Hepatocyte (in vitro differentiated cells): ENCODE results near the gene NUAK2. TPM values are rescaled to one million over a fixed set of nuclear protein-coding genes. Genes with fewer than 3 reads are reported as not detected.
A peak's percentile ranks its signal among the peaks of the same experiment; 100 is the strongest.

ENCODE experiments used
- DNase-seq: peaks from one replicate; pipeline ENCODE4 v3.0.0-alpha.2; 2016; ENCODE audit warnings: low spot score
- H2AFZ ChIP-seq: fragments of 200-600 bp; sonication (generic); 2 replicates; pipeline ENCODE4 v1.6.0; 2016; ENCODE audit warnings: antibody characterized with exemption, mild to moderate bottlenecking
- H3K27ac ChIP-seq: fragments of 200-600 bp; sonication (generic); 2 replicates; pipeline ENCODE4 v1.5.1; 2016; ENCODE audit warnings: mild to moderate bottlenecking
- H3K27me3 ChIP-seq: fragments of 200-600 bp; sonication (generic); 2 replicates; pipeline ENCODE4 v1.6.1; 2016
- H3K36me3 ChIP-seq: fragments of 200-600 bp; sonication (generic); replicated peaks from 2 replicates; pipeline ENCODE4 v1.5.1; 2016; ENCODE audit warnings: low read depth; ENCODE audit not compliant: insufficient read depth
- H3K4me1 ChIP-seq: fragments of 200-600 bp; sonication (generic); 2 replicates; pipeline ENCODE4 v1.5.1; 2016; ENCODE audit warnings: mild to moderate bottlenecking, moderate library complexity; ENCODE audit not compliant: insufficient read depth
- H3K4me2 ChIP-seq: fragments of 200-600 bp; sonication (generic); 2 replicates; pipeline ENCODE4 v1.6.0; 2016
- H3K4me3 ChIP-seq: fragments of 200-600 bp; sonication (generic); 2 replicates; pipeline ENCODE4 v1.5.1; 2016; ENCODE audit warnings: mild to moderate bottlenecking
- H3K79me2 ChIP-seq: fragments of 200-600 bp; sonication (generic); 2 replicates; pipeline ENCODE4 v1.6.0; 2017; ENCODE audit warnings: mild to moderate bottlenecking
- H3K9me2 ChIP-seq: fragments of 200-600 bp; sonication (generic); replicated peaks from 2 replicates; pipeline ENCODE4 v1.6.0; 2017; ENCODE audit warnings: mild to moderate bottlenecking; ENCODE audit not compliant: insufficient read depth
- H3K9me3 ChIP-seq: fragments of 200-600 bp; sonication (generic); 2 replicates; pipeline ENCODE4 v1.5.1; 2016; ENCODE audit warnings: low read depth, mild to moderate bottlenecking
- H4K20me1 ChIP-seq: fragments of 200-600 bp; sonication (generic); 2 replicates; pipeline ENCODE4 v1.6.0; 2016; ENCODE audit warnings: mild to moderate bottlenecking; ENCODE audit not compliant: insufficient read depth, poor library complexity, severe bottlenecking
- CTCF ChIP-seq: fragments of 200-600 bp; sonication (generic); IDR thresholded peaks from 2 replicates; pipeline ENCODE4 v1.5.1; 2016; ENCODE audit warnings: antibody characterized with exemption, mild to moderate bottlenecking; ENCODE audit not compliant: poor library complexity
- EZH2 ChIP-seq: fragments of 200-600 bp; sonication (generic); IDR thresholded peaks from 2 replicates; pipeline ENCODE4 v1.6.1; 2016; ENCODE audit warnings: antibody characterized with exemption, mild to moderate bottlenecking, borderline replicate concordance
- EZH2phosphoT487 ChIP-seq: fragments of 200-600 bp; sonication (generic); IDR thresholded peaks from one replicate; pipeline ENCODE4 v1.6.1; 2018; ENCODE audit warnings: antibody characterized with exemption, mild to moderate bottlenecking, low read depth, moderate library complexity; ENCODE audit not compliant: unreplicated experiment, severe bottlenecking
- WGBS: methylation state at CpG from one replicate; pipeline ENCODE4 v1.1.6; 2016; ENCODE audit warnings: low lambda C conversion rate; ENCODE audit errors: missing lambda C conversion rate; 5-methylcytosine and 5-hydroxymethylcytosine counted together
- polyA plus RNA-seq: library from polyadenylated mRNA; unstranded; fragments of >200 nt; fragmentation: Nextera tagmentation; extraction: Ambion mirVana; gene quantifications from 2 replicates; pipeline ENCODE4 v1.2.1, GENCODE V29; 2016
- total RNA-seq: library from RNA; depleted of rRNA; stranded (reverse); fragments of >200 nt; gene quantifications from 2 replicates; pipeline ENCODE4 v1.2.3, GENCODE V29; 2014

NUAK2 gene
- total and polyA plus RNA-seq, 2 experiments from 2014 or later: 13.4 to 20.7 TPM

GRCh38 chr1:205342986-205343385, 21.4 kb upstream of the NUAK2 start:
- Histone ChIP-seq H3K27ac (no peak overlapping the region), H3K36me3 (no peaks in the 10 kb centered on the region), H3K79me2 (no peaks in the 10 kb centered on the region), H4K20me1 (no peaks in the 10 kb centered on the region), H3K9me2 (no peaks in the 10 kb centered on the region), H3K4me1 (peaks cover 8% of the 10 kb centered on the region), H3K4me2 (peak overlapping the region; percentile 97), H3K27me3 (peaks cover 56% of the 10 kb centered on the region), H3K4me3 (no peak overlapping the region), H3K9me3 (no peaks in the 10 kb centered on the region), H2AFZ (no peak overlapping the region)
- TF ChIP-seq CTCF: no peak
- 73% methylated on average over 8 of the region's 12 CpGs for WGBS
- DNase-seq: no peak

GRCh38 chr1:205340676-205341075, 19.1 kb upstream of the NUAK2 start:
- H3K36me3 ChIP-seq: no peaks in the 10 kb centered on the region
- TF ChIP-seq EZH2 (no peak), CTCF (no peak), EZH2phosphoT487 (no peak)
- no peak overlapping the region for H3K27ac ChIP-seq
- H2AFZ ChIP-seq: no peak overlapping the region
- H3K4me1 ChIP-seq: peaks cover 8% of the 10 kb centered on the region
- H3K4me3 ChIP-seq: no peak overlapping the region
- no peaks in the 10 kb centered on the region for H3K9me2 ChIP-seq
- H3K4me2 ChIP-seq: no peak overlapping the region
- H4K20me1 ChIP-seq: no peaks in the 10 kb centered on the region
- peaks cover 43% of the 10 kb centered on the region for H3K27me3 ChIP-seq
- H3K79me2 ChIP-seq: no peaks in the 10 kb centered on the region
- H3K9me3 ChIP-seq: no peaks in the 10 kb centered on the region
- no peak for DNase-seq
- 71% methylated on average over 1 of the region's 1 CpG for WGBS

- no peaks in the 10 kb centered on the region for H3K36me3 ChIP-seq
- TF ChIP-seq EZH2 (no peak), CTCF (no peak), EZH2phosphoT487 (no peak)
- peaks cover 34% of the 10 kb centered on the region for H3K27me3 ChIP-seq
- H3K79me2 ChIP-seq: no peaks in the 10 kb centered on the region
- H3K4me1 ChIP-seq: peaks cover 8% of the 10 kb centered on the region
- H3K27ac ChIP-seq: no peak overlapping the region
- no peak overlapping the region for H2AFZ ChIP-seq
- DNase-seq: no peak
- H3K9me3 ChIP-seq: no peaks in the 10 kb centered on the region
- no peaks in the 10 kb centered on the region for H4K20me1 ChIP-seq
- no peak overlapping the region for H3K4me3 ChIP-seq
- WGBS: 86% methylated on average over 4 of the region's 4 CpGs
- H3K9me2 ChIP-seq: no peaks in the 10 kb centered on the region
- H3K4me2 ChIP-seq: no peak overlapping the region
These were observed 18.2 kb upstream of the NUAK2 start for GRCh38 chr1:205339717-205340116.

GRCh38 chr1:205339197-205339702, 17.7 kb upstream of the NUAK2 start:
- no peak for TF ChIP-seq CTCF
- TF ChIP-seq EZH2phosphoT487: no peak
- no peak for TF ChIP-seq EZH2
- H3K9me3 ChIP-seq: no peaks in the 10 kb centered on the region
- DNase-seq: no peak
- H3K4me1 ChIP-seq: peaks cover 8% of the 10 kb centered on the region
- H3K4me3 ChIP-seq: no peak overlapping the region
- peaks cover 29% of the 10 kb centered on the region for H3K27me3 ChIP-seq
- 92% methylated on average over 21 of the region's 21 CpGs for WGBS
- no peaks in the 10 kb centered on the region for H3K79me2 ChIP-seq
- no peaks in the 10 kb centered on the region for H4K20me1 ChIP-seq
- H2AFZ ChIP-seq: no peak overlapping the region
- H3K9me2 ChIP-seq: no peaks in the 10 kb centered on the region
- no peak overlapping the region for H3K27ac ChIP-seq
- H3K4me2 ChIP-seq: no peak overlapping the region
- H3K36me3 ChIP-seq: no peaks in the 10 kb centered on the region
